IMR-90 (cell line): Measurements from ENCODE around the gene NPFFR1. TPM values are rescaled to one million over a fixed set of nuclear protein-coding genes. Genes with fewer than 3 reads are reported as not detected.

ENCODE experiments used
- ATAC-seq: fragments of 200-7000 bp; cut with Tn5 transposase; 2 replicates; pipeline ENCODE4 v1.9.1; 2020; ENCODE audit warnings: low read depth, mild to moderate bottlenecking, moderate library complexity
- BruUV-seq: library from RNA; stranded (reverse); fragments of 400-500 nt; replicated peaks from 2 replicates; lab custom pipeline; 2021; lab: Mats Ljungman, UMichigan
- CTCF ChIA-PET: fragments of 300-600 bp; formaldehyde crosslinking; extraction: SDS; loops from one replicate; lab custom pipeline; 2021; ENCODE audit warnings: antibody characterized with exemption; lab: Yijun Ruan, JAX
- POLR2A ChIA-PET: fragments of 300-600 bp; sonication (Branson Sonifier 250); formaldehyde crosslinking; loops from one replicate; lab custom pipeline; 2022; ENCODE audit warnings: antibody characterized with exemption; ENCODE audit not compliant: unreplicated experiment; lab: Charles Lee
- DNase-seq: peaks from one replicate; pipeline ENCODE4 v3.0.0; 2013
- H2AFZ ChIP-seq: replicated peaks from 2 replicates; pipeline ENCODE3; 2013; ENCODE audit warnings: low read length, mild to moderate bottlenecking; ENCODE audit not compliant: poor library complexity
- H2AK5ac ChIP-seq: 2 replicates; pipeline ENCODE4 v1.6.1; 2013; ENCODE audit warnings: low read depth, low read length, inconsistent platforms
- H2AK9ac ChIP-seq: replicated peaks from 2 replicates; pipeline ENCODE3; 2013; ENCODE audit warnings: mild to moderate bottlenecking, low read depth, low read length, moderate library complexity; ENCODE audit not compliant: poor library complexity
- H2BK120ac ChIP-seq: 2 replicates; pipeline ENCODE4 v1.6.1; 2013; ENCODE audit warnings: low read depth, low read length, inconsistent platforms
- H2BK15ac ChIP-seq: 3 replicates; pipeline ENCODE4 v1.6.1; 2013; ENCODE audit warnings: low read depth, low read length, inconsistent platforms
- H2BK20ac ChIP-seq: 2 replicates; pipeline ENCODE4 v1.6.1; 2013; ENCODE audit warnings: low read depth, mild to moderate bottlenecking, inconsistent platforms, low read length, moderate library complexity
- H2BK5ac ChIP-seq: 2 replicates; pipeline ENCODE4 v1.6.1; 2013; ENCODE audit warnings: mild to moderate bottlenecking, low read depth, low read length, inconsistent platforms; ENCODE audit not compliant: poor library complexity, severe bottlenecking
- H3K14ac ChIP-seq: replicated peaks from 2 replicates; pipeline ENCODE4 v1.6.1; 2013; ENCODE audit warnings: low read depth, low read length, inconsistent platforms
- H3K18ac ChIP-seq: 2 replicates; pipeline ENCODE4 v1.6.1; 2013; ENCODE audit warnings: low read depth, low read length, control low read depth
- H3K23ac ChIP-seq: 2 replicates; pipeline ENCODE4 v1.6.1; 2013; ENCODE audit warnings: low read depth, low read length, inconsistent platforms
- H3K27ac ChIP-seq: 2 replicates; pipeline ENCODE4 v1.5.1; 2013; ENCODE audit warnings: mild to moderate bottlenecking, control low read depth, low read length; ENCODE audit not compliant: insufficient read depth
- H3K27me3 ChIP-seq: 2 replicates; pipeline ENCODE4 v1.6.1; 2013; ENCODE audit warnings: low read length; ENCODE audit not compliant: control insufficient read depth, insufficient read depth
- H3K36me3 ChIP-seq: 2 replicates; pipeline ENCODE4 v1.6.1; 2013; ENCODE audit warnings: low read length, mixed read lengths; ENCODE audit not compliant: control insufficient read depth, insufficient read depth
- H3K4ac ChIP-seq: 2 replicates; pipeline ENCODE4 v1.6.1; 2013; ENCODE audit warnings: low read depth, low read length, inconsistent platforms
- H3K4me1 ChIP-seq: 2 replicates; pipeline ENCODE4 v1.6.1; 2013; ENCODE audit warnings: low read length, mixed read lengths; ENCODE audit not compliant: control insufficient read depth, insufficient read depth
- H3K4me2 ChIP-seq: 2 replicates; pipeline ENCODE4 v1.6.1; 2013; ENCODE audit warnings: low read depth, mild to moderate bottlenecking, control low read depth, low read length, moderate library complexity
- H3K4me3 ChIP-seq: 2 replicates; pipeline ENCODE4 v1.5.1; 2013; ENCODE audit warnings: low read depth, mild to moderate bottlenecking, control low read depth, low read length, moderate library complexity; ENCODE audit not compliant: insufficient read depth
- H3K56ac ChIP-seq: 2 replicates; pipeline ENCODE4 v1.6.1; 2013; ENCODE audit warnings: low read length, inconsistent platforms; ENCODE audit not compliant: insufficient read depth; ENCODE audit errors: extremely low read depth
- H3K79me1 ChIP-seq, 2 experiments: 2 replicates each; pipeline ENCODE4 v1.6.1; 2013; ENCODE audit warnings: low read length in 2 of 2, inconsistent platforms in 1 of 2, low read depth in 1 of 2
- H3K9ac ChIP-seq: 2 replicates; pipeline ENCODE4 v1.6.1; 2013; ENCODE audit warnings: low read depth, low read length, control low read depth
- H3K9me1 ChIP-seq: 2 replicates; pipeline ENCODE4 v1.6.1; 2013; ENCODE audit warnings: low read length, inconsistent platforms; ENCODE audit not compliant: insufficient read depth
- H3K9me3 ChIP-seq: 2 replicates; pipeline ENCODE4 v1.6.1; 2013; ENCODE audit warnings: low read length; ENCODE audit not compliant: control insufficient read depth, insufficient read depth
- H4K20me1 ChIP-seq: 2 replicates; pipeline ENCODE4 v1.6.1; 2013; ENCODE audit warnings: low read length, inconsistent platforms; ENCODE audit not compliant: insufficient read depth
- H4K5ac ChIP-seq: 2 replicates; pipeline ENCODE4 v1.6.1; 2013; ENCODE audit warnings: mild to moderate bottlenecking, low read depth, low read length, control low read depth
- H4K8ac ChIP-seq, 2 experiments: 2 replicates each; pipeline ENCODE4 v1.6.1; 2013; ENCODE audit warnings: low read depth in 2 of 2, low read length in 2 of 2, control low read depth in 1 of 2, inconsistent platforms in 1 of 2
- H4K91ac ChIP-seq: 2 replicates; pipeline ENCODE4 v1.6.1; 2013; ENCODE audit warnings: low read depth, low read length, inconsistent platforms; ENCODE audit not compliant: insufficient read depth
- BHLHE40 ChIP-seq: fragments of 150-350 bp; IDR thresholded peaks from 2 replicates; pipeline ENCODE4 v1.6.1; 2016; ENCODE audit warnings: mild to moderate bottlenecking, low read depth, low read length
- CHD1 ChIP-seq: IDR thresholded peaks from 2 replicates; pipeline ENCODE4 v1.6.1; 2012; ENCODE audit warnings: low read depth, low read length, improper control_type of control experiment
- ELK1 ChIP-seq: fragments of 150-350 bp; IDR thresholded peaks from 2 replicates; pipeline ENCODE4 v1.6.1; 2016; ENCODE audit warnings: low read depth, mild to moderate bottlenecking, low read length, moderate library complexity, borderline replicate concordance
- FOS ChIP-seq: fragments of 150-350 bp; IDR thresholded peaks from 2 replicates; pipeline ENCODE4 v1.6.1; 2016; ENCODE audit warnings: low read depth, low read length
- MAZ ChIP-seq: IDR thresholded peaks from 2 replicates; pipeline ENCODE4 v1.6.1; 2012; ENCODE audit warnings: low read depth, mild to moderate bottlenecking, low read length, improper control_type of control experiment, moderate library complexity, borderline replicate concordance
- RFX5 ChIP-seq: IDR thresholded peaks from 2 replicates; pipeline ENCODE4 v1.8.0; 2012; ENCODE audit warnings: low read depth, mild to moderate bottlenecking, low read length, moderate library complexity
- WGBS, 2 experiments: methylation state at CpG; one replicate each; pipeline versions ENCODE4 v1.1.5 to v1.1.7; 2013; ENCODE audit warnings: missing lambda C conversion rate in 2 of 2; ENCODE audit not compliant: insufficient read length in 1 of 2; ENCODE audit errors: extremely low coverage in 2 of 2; 5-methylcytosine and 5-hydroxymethylcytosine counted together
- dilution Hi-C: fragments of 300-500 bp; cut with HindIII; formaldehyde crosslinking; loops from one replicate; pipeline ENCODE4 v1.14.3; 2018; ENCODE audit warnings: low sequenced_read_pairs; ENCODE audit not compliant: unreplicated experiment
- in situ Hi-C: fragments of 300-500 bp; cut with MboI; formaldehyde crosslinking; loops from 3 replicates; pipeline ENCODE4 v1.14.3; 2019; ENCODE audit warnings: low sequenced_read_pairs, inconsistent platforms, mixed read lengths
- intact Hi-C: fragments of 100-400 bp; cut with micrococcal nuclease; formaldehyde crosslinking; loops from 2 replicates; pipeline ENCODE4 v1.10.0; 2022
- polyA plus RNA-seq, 3 experiments: library from polyadenylated mRNA; depleted of rRNA; stranded (reverse); fragments of >200 nt; gene quantifications; 2 replicates each; pipeline ENCODE4 v1.2.3, GENCODE V29; 2012; ENCODE audit warnings: low replicate concordance in 1 of 3
- total RNA-seq: library from RNA; depleted of rRNA; stranded (reverse); fragments of >200 nt; gene quantifications from 2 replicates; pipeline ENCODE4 v1.2.3, GENCODE V29; 2012

NPFFR1 gene
- total and polyA plus RNA-seq, 2 of the 4 experiments (the other 2 are of a cell fraction) = not detected

- ATAC-seq (no peak), DNase-seq (no peak)
- Histone ChIP-seq H4K20me1 (no peaks in the 10 kb centered on the region), H3K4me3 (no peak overlapping the region), H2AFZ (no peak overlapping the region), H2AK5ac (no peak overlapping the region), H3K18ac (no peak overlapping the region), H3K56ac (no peak overlapping the region), H3K4me1 (peaks cover 1% of the 10 kb centered on the region; the same call in 1 of the 2 replicates), H3K79me1 (no peaks in the 10 kb centered on the region), H3K27ac (no peak overlapping the region), H2BK20ac (no peak overlapping the region), H4K91ac (no peak overlapping the region), H4K8ac (no peak overlapping the region), H2BK5ac (no peak overlapping the region), H3K36me3 (no peaks in the 10 kb centered on the region), H3K23ac (no peak overlapping the region; the same call in 1 of the 2 replicates), H3K9me3 (peaks cover 12% of the 10 kb centered on the region), H3K4me2 (no peak overlapping the region), H4K5ac (no peak overlapping the region), H3K4ac (no peak overlapping the region), H3K9me1 (no peaks in the 10 kb centered on the region), H3K9ac (no peak overlapping the region), H2BK120ac (no peak overlapping the region), H2AK9ac (no peak overlapping the region), H3K14ac (no peak overlapping the region), H2BK15ac (no peak overlapping the region), H3K27me3 (peaks cover 22% of the 10 kb centered on the region)
- CTCF ChIA-PET = interaction anchor here (0.7 kb wide), 1 partner anchor 13 kb away, joined by 3 read pairs; no protein-coding TSS in a partner anchor
- POLR2A ChIA-PET = no interaction called here
- intact Hi-C loops (no loop called here), dilution Hi-C loops (no loop called here), in situ Hi-C loops (no loop called here)
- BruUV-seq = no TSS peak
- 67% methylated on average over 1 of the region's 2 CpGs; no CpG with 5 or more reads in 1 of the 2 experiments for WGBS, 2 experiments
- no peak for TF ChIP-seq MAZ
- TF ChIP-seq ELK1 = no peak
- TF ChIP-seq RFX5 = no peak
- TF ChIP-seq BHLHE40 = no peak
- no peak for TF ChIP-seq CHD1
- no peak for TF ChIP-seq FOS
Observed at GRCh38 chr10:70256463-70256862, 27.3 kb downstream of the NPFFR1 start.
